ENCODE data around the gene TGIF1.

The TGIF1 gene

DNA sequence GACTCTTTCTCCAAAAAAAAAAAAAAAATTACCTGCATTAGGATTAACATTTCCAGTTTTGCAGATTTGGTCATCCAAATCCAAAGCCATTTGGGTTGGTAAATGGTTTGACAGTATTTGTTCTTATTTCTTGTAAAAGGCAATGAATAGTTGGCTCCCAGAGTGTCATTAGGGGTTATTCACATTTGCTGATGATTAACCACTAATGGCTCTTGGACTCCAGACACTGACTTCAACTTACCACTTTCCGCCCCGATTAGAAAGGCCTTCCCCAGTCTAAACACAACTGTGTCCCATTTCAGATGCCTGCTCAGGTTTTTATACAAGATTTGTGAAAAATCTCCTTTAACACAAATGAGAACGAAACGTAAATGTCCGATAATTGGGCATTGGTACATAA is 9.6 kb upstream of the TGIF1 start:
- no peak for DNase-seq

GRCh38 chr18:3441290-3441689 is 8.7 kb upstream of the TGIF1 start:
- peak; percentile 24 to 76 for DNase-seq

DNA sequence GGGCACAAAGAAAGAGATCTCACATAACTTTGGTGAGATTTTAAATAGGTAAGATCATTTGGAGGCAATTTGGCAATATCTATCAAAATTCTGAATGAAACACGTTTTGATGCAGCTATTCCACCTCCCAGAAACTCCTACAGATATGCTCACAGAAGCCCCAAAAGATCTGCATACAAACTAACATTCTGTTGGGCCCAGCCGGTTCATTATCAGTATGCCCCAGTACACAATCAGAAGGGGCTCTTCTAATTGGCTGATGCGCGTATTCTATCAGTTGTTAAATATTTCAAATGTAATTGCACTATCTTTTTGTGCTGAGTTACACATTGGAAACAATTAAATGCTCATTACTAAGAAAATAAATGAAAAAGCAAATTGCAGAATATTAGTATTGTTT is 7.1 kb upstream of the TGIF1 start:
- DNase-seq = no peak

GRCh38 chr18:3444296-3444695 is 5.7 kb upstream of the TGIF1 start:
- DNase-seq = no peak

GRCh38 chr18:3444954-3445353 is 5.0 kb upstream of the TGIF1 start:
- no peak for DNase-seq

DNA sequence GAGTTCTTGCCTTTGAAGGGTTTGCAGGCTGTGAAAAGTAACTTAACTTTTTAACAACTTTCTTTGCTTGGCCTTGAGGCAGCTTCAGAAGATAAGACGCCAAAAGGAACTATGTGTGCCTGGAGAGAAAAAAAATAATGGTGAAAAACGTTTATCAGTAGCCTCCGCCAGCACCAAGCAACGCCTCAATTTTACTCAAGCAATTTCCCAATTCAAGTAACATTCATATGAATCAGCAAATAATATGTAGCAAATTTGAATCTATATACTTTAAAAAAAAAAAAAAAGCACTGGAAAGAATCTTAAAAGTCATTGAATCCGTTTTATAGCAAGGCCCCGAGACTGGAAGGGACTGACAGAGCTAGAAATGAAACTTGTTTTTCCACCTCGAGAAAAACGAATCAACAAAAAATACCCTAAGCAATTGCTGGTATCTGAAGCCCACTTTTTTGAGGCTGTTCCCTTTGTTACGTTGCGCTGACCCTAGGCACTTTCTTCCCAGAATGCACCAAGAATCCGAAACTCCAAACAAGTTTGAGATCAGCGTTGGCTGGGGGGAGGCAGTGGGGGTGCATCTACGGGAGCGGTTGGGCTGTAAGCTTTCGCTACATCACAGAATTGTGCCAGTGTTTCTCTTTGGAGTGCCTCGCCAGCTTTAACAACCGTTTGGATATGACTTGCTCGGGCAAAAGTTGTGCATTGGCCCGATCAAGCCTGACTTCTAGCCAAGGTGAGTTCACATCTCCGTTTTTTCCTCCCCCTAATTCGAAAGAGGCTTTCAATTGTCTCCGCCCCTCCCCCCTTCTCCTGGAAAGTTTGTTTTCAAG is 2.7 kb upstream of the TGIF1 start:
- peak in 1 of 2 experiments; percentile 45 for DNase-seq

GRCh38 chr18:3447895-3448837 is 1.8 kb upstream of the TGIF1 start:
- DNase-seq = peak; percentile 94 to 96

- peak in 1 of 2 experiments; percentile 64 for DNase-seq
These were observed 997 bp upstream of the TGIF1 start for GRCh38 chr18:3448838-3449511.

GRCh38 chr18:3449512-3450011 is 410 bp upstream of the TGIF1 start:
- peak; percentile 57 to 65 for DNase-seq

GRCh38 chr18:3450799-3451182 is 819 bp downstream of the TGIF1 start:
- DNase-seq = no peak

GRCh38 chr18:3451183-3451988 is 1.4 kb downstream of the TGIF1 start:
- DNase-seq = peak; percentile 40 to 45

GRCh38 chr18:3451989-3452749 is 2.2 kb downstream of the TGIF1 start:
- DNase-seq = peak in 1 of 2 experiments; percentile 22

GRCh38 chr18:3452750-3453539 is 3.0 kb downstream of the TGIF1 start:
- no peak for DNase-seq

GRCh38 chr18:3453540-3454364 is 3.8 kb downstream of the TGIF1 start:
- no peak for DNase-seq

DNA sequence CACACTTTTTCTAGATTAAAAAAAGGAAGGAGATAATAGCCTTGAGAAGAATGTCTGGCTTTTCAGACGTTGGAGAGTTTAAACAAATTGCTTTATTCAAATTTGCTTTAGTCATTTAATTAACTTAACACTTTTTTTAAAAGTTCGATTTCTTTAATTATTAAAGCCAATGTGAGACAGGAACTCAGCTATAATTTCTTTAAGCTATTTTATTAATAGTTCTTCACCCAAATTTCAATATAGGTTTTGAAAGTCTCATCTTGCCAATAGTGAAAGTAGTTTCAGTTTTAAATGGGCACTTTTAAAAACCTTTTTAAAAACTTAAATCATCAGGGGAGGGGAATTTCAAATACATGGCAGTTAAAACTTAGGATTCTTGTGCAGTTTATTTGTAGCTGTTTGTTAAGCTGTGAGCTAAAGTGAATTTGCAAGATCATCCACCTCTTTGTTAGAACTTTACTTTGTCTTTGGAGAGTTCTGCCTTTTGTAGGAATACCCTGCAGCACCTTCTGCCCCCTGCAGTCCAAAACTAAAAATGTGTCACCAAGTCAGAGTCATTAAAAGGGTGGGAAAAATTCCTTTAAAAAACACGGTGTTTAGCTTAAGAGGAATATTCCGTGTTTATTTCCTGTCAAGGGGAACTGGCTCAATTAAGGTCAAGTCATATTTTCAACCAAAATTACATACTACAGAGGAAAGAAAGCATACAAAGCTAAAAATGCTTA is 4.6 kb downstream of the TGIF1 start:
- peak; percentile 19 to 41 for DNase-seq

DNA sequence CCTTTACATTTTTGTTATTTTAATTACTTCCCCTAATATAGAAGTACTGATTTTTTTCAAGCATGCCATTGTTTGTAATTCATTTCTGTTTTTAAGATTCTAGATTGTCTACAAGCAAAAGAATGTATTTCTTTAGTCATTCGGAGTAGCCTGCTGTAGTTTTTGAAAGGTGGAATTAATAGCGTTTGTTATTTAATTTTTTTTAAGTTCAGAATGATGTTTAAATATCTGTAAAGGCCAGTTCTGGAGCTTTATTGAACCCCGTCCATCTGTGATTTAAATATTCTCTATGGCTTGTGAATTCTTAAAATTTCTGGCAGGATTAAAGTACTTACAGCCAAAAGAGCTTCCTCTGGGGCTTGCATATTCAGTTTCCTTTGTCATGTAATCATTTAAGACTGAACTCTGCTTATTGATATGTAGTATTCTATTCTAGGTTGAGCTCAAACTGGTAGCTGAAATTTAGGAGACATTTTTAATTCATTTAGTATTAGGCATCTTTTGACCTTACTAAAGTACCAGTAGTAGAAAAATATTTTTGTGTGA is 5.2 kb downstream of the TGIF1 start:
- no peak for DNase-seq

DNA sequence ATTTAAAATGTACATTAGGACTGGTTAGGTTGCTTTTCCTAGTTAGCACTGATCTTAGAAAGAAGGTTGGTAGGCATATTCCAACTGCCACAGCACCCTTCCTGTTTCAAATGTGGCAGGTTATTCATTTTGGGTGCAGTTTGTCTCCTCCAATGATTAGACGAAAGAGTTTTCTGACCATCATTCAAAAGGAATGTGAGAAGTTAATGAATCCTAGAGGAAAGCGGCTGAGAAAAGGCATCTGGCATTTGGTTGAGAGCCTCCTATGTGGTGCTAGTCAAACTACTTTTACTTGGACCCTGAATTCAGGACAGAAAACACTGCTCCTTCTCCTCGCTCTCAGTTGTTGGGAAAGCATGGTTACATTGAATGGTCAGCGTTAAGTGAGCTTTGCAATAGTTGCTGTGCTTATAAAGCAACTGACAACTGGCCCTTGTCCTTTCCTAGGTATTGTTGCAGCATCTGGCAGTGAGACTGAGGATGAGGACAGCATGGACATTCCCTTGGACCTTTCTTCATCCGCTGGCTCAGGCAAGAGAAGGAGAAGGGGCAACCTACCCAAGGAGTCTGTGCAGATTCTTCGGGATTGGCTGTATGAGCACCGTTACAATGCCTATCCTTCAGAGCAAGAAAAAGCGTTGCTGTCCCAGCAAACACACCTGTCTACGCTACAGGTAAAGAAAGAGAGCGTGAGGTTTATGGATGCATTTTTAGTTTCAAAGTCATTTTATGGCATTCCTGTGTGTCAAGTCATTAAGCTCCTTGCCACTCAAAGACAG is 6.1 kb downstream of the TGIF1 start:
- DNase-seq = no peak

DNA sequence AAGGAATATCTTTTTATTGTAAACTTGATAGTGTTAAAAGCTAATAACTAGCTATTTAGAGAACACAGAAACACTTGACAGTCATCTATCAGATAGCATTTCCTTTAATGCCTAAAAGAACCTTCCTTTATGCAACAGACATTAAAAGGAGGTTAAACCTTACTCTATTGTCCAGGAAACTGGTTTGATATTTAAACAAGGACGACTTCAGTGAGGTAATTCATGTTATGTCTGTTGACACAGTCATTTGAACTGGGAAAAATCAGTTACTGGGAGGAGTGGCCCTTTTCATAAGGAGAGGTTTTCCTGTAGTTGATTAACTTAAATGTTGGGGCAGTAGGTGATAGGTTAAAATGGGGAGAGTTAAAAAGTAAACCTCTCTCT is 6.7 kb downstream of the TGIF1 start:
- DNase-seq = peak in 1 of 2 experiments; percentile 21
